RKO (cell line): ENCODE results near the gene DNAH12.
"Not testable (repeated sequence)": the region's sequence is repeated elsewhere in the genome, so short reads cannot be mapped to it uniquely, and the experiment has no call there.

Experiments used
- DNase-seq: peaks from one replicate; pipeline ENCODE4 v3.0.0-alpha.2; 2016; ENCODE audit warnings: low spot score

Gene DNAH12

DNA sequence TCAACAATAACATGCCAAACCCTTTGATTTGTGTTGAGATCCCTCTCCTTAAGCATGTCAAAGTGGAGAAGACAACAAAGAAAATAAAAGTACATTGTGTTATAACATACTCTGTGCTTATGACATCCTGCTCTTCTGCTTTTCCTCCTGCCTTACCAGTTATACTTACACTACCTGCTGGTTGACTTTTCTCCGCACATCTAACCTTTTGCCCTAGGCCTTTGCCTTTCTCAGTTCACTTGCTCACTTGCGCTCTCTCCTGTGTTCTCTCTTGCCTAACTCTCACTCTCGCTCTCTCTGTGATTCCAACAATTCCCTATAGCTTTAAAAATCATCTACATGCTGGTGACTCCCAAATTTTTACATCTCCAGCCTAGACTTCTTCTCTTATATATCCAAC is 5.7 kb downstream of the DNAH12 start:
- DNase-seq: no peak

DNA sequence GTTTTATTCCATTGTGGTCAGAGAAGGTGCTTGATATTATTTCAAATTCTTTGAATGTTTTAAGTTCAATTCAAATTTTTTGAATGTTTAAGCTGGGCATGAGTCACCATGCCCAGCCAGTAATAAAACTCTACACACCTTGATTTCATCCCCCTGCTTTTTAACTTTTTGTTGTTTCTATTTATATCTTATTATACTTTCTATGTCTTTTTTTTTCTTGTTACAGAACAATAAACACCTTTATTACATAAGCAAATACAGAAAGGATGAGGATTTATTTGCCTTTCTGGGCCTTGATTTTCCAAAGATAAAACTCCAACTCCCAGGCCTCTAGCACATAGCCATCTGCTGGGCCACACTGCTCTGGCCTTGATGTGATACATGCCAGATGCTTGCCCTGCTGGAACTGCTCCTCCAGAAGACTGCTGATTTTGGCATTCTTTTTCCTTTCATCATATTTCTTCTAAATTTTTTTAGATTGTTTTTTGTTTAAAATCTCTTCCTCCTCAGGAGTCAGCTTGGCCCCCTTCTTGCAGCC is 14.0 kb downstream of the DNAH12 start:
- no peak for DNase-seq

DNA sequence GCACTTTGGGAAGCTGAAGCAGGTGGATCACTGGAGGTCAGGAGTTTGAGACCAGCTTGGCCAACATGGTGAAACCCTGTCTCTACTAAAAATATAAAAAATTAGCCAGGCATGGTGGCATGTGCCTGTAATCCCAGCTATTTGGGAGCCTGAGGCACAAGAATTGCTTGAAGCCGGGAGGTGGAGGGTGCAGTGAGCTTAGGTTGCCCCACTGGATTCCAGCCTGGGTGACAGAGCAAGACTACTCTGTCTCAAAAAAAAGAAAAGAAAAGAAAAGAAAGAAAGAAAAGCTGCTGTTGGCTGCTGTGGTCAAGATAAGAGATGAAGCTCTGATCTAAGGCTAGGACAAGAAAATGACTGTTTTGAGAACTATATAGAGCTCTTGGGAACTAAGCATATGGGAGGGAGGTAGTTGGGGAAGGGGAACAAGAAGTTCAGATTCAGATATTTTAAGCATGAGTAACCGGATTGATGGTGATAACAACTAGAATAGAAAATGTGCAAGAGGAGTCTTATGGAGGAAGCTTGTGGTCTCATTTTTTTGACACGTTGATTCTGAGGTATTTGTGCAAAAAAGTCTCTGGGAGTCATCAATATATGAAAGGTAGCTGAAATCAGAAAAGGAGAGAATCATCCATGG is 25.7 kb downstream of the DNAH12 start:
- DNase-seq: peak; percentile 7

DNA sequence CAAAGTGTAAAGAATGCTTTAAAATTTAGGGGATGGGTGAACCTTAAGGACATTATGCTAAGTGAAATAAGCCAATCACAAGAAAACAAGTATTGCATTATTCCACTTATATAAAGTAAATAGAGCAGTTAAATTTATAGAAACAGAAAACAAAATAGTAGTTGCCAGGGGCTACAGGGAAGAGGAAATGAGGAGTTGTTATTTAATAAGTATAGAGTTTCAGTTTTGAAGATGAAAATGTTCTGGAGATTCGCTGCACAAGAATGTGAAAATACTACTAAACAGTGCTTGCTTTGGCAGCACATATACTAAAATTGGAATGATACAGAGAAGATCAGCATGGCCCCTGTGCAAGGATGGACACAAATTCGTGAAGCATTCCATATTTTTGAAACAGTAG is 32.0 kb downstream of the DNAH12 start:
- DNase-seq: no peak

DNA sequence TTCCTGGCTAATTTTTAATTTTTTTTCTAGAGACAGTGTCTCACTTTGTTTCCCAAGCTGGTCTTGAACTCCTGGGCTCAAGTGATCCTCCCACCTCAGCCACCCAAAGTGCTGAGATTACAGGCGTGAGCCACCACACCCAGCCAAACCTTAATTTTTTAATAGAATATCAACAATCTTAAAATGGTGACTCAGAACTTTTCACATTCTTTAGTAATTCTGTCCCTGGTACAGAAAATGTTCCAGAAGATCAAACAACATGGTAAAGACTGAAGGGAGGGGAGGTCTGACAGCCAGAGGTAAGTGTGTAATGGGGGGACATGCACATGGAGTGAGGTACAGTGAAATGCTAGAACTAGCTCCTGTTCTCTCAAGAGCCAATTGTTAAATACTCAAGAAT is 38.2 kb downstream of the DNAH12 start:
- DNase-seq: no peak

DNA sequence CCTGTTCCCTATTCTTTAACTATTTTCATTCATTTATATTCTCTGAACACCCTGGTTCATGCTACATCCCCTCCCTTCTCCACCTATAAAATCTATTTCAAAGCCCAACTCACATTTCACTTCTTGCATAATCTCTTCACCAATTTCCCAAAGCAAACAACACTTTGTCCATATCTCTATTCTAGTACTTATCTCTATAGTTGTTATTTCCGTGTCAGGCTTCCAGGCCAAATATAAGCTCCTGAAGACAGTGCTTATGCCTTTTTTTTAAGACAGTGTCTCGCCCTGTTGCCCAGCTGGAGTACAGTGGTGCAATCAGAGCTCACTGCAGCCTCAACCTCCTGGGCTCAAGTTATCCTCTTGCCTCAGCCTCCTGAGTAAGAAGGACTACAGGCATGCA is 43.6 kb downstream of the DNAH12 start:
- no peak for DNase-seq

DNA sequence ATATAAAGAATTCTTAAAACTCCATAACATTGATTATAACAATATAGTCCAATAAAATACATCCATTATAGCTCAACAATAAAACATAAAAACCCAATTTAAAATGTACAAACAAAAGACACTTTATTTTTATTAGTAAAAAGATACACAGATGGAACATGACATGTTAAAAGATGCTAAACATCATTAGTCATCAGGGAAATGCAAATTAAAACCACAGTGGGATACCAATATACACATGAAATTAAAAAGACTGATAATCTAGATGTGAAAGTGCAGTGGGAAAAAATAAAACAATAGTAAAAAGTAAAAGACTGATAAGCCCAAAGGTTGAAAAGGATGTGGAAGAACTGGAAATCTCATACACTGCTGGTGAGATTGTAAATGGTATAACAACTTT is 46.2 kb downstream of the DNAH12 start:
- no peak for DNase-seq

DNA sequence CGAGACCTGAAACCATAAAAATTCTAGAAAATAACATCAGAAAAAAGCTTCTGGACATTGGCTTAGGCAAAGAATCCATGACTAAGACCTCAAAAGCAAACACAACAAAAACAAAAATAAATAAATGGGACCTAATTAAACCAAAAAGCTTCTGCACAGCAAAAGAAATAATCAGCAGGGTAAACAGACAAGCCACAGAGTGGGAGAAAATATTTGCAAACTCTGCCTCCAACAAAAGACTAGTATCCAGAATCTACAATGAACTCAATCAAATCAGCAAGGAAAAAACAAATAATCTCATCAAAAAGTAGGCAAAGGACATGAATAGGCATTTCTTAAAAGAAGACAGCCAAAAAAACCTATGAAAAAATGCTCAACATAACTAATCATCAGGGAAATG is 59.6 kb downstream of the DNAH12 start:
- DNase-seq: no peak

DNA sequence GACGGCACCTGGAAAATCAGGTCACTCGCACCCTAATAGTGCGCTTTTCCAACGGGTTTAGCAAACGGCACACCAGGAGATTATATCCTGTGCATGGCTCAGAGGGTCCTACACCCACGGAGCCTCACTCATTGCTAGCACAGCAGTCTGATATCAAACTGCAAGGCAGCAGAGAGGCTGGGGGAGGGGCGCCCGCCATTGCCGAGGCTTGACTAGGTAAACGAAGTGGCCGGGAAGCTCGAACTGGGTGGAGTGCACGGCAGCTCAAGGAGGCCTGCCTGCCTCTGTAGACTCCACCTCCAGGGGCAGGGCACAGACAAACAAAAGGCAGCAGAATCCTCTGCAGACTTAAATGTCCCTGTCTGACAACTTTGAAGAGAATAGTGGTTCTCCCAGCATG is 67.0 kb downstream of the DNAH12 start:
- not testable (repeated sequence) for DNase-seq

DNA sequence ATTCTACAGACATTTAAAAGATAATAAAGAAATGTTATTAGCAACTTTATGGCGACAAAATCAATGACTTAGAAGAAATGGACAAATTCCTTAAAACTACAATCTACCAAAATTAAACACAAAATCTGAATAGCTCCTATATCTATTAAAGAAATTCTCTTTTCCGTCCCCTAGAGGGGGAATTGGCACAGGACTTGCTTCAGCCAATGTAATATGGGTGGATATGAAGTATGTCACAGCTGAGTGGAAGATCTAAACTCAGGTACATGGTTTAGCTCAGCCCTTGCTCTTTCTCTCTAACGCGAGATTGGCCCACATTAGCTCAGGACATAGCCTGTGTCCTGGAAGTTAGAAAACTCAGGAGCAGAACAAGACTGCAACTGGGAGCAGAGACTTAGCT is 79.3 kb downstream of the DNAH12 start:
- DNase-seq: peak; percentile 17

DNA sequence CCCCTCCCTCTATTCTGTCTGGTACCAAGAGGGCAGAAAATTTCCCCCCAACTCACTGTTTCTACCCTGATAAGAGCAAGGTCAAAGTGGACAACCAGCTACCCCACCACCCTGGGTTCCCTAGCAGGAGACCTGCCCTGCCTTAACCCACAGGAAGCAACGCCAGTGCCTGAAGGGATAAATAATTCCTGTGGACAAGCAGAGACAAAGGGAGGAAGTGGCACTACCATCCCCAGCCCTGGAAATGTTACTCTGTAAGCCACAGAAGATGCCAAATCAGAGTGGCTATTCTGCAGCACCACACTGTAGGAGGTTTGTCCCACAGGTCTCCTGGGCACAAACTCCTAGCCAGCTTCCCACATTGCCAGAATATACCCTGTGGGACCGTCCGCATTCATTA is 80.1 kb downstream of the DNAH12 start:
- no peak for DNase-seq

DNA sequence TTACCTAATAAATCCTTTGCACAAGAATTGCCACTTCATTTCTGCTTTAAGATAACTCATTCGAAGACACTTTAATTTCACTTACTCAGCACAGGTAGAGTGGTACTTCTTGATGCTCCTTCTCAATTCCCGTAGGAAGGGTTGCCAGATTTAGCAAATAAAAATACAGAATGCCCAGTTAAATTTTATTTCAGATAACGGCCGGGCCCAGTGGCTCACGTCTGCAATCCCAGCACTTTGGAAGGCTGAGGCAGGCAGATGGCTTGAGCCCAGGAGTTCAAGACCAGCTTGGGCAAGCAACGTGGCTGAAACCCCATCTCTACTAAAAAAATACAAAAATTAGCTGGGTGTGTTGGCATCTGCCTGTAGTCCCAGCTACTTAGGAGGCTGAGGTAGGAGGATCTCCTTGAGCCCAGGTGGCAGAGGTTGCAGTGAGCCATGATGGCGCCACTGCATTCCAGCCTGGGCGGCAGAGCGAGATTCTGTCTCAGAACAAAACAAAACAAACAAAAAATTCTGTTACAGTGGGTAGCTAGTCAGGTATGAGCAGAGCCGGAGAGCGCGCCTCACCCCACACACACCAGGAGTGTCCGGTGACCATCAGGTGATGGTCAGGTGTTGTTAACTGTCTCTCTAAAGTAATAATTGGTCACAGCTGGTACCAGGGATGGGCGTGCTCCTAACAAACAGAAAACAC is 92.8 kb downstream of the DNAH12 start:
- DNase-seq: no peak

DNA sequence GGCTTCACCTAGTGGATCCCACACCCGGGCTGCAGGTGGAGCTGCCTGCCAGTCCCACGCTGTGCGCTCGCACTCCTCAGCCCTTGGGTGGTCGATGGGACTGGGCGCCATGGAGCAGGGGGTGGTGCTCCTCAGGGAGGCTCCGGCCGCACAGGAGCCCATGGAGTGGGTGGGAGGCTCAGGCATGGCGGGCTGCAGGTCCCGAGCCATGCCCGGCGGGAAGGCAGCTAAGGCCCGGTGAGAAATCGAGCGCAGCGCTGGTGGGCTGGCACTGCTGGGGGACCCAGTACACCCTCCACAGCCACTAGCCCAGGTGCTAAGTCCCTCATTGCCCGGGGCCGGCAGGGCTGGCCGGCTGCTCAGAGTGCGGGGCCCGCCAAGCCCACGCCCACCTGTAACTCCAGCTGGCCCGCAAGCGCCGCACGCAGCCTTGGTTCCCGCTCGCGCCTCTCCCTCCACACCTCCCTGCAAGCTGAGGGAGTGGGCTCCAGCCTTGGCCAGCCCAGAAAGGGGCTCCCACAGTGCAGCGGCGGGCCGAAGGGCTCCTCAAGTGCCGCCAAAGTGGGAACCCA is 94.8 kb downstream of the DNAH12 start:
- DNase-seq: not testable (repeated sequence)

DNA sequence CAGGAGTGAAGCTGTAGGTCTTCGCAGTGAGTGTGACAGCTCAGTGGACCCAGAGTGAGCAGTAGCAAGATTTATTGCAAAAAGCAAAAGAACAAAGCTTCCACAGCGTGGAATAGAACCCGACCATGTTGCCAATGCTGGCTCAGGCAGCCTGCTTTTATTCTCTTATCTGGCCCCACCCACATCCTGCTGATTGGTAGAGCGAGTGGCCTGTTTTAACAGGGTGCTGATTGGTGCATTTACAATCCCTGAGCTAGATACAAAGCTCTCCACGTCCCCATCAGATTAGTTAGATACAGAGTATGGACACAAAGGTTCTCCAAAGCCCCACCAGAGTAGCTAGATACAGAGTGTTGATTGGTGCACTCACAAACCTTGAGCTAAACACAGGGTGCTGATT is 95.7 kb downstream of the DNAH12 start:
- DNase-seq: not testable (repeated sequence)

DNA sequence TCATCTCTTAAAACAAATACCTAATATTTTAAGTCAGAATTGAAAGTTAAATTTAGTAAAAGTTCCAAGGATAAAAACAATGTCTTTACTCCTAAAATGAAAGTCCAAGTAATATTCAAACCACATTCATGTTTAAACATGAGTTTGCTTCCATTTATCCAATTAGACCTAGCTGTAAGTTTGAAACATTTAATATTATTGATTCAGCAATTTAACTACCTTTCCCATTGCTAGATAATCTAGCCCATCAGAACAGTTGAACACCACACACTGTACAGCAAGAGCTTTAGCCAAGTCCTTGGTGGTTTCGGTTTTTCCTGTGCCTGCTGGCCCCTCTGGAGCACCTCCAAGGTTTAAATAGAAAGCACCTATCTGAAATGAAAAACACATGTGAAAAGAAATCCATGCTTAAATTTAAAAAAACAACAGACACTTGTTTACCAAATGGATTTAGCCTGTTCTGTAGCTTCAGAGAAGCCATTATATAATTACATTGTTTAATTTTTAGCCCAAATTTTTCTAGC is 97.8 kb downstream of the DNAH12 start:
- no peak for DNase-seq

DNA sequence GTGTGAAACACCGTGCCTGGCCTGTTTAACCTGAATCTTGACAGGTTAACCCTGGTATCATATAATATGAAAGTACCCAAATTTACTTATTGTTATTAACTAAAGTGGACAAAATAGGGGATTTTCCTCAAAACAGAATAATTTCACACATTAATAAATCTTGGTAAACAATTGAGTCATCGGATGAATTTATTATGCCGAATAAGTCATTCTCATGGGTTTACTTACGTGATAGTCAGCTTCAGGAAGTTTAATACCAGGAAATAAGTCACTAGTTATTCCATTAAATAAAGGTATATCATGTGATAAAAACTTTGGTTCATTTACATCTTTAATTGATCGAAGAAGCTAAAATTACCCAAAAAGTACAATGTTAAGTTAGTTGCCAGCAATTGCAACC is 99.7 kb downstream of the DNAH12 start:
- no peak for DNase-seq

DNA sequence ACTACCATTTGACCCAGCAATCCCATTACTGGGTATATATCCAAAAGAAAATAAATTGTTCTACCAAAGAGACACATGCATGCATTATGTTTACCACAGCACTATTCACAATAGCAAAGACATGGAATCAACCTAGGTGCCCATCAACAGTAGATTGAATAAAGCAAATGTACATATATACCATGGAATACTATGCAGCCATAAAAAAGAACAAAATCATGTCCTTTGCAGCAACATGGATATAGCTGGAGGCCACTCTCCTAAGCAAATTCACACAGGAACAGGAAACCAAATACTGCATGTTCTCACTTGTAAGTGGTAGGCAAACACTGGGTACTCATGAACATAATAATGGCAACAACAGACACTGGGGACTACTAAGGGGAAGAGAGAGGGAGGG is 104.0 kb downstream of the DNAH12 start:
- DNase-seq: not testable (repeated sequence)

DNA sequence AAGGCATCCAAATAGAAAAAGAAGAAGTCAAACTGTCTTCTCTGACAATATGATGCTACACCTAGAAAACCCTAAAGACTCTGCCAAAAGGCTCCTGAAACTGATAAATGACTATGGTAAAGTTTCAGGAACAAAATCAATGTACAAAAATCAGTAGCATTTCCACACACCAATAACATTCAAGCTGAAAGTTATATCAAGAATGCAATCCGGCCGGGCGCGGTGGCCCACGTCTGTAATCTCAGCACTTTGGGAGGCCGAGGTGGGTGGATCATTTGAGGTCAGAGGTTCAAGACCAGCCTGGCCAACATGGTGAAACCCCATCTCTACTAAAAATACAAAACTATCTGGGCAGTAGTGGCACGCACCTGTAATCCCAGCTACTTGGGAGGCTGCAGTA is 105.7 kb downstream of the DNAH12 start:
- DNase-seq: not testable (repeated sequence)

DNA sequence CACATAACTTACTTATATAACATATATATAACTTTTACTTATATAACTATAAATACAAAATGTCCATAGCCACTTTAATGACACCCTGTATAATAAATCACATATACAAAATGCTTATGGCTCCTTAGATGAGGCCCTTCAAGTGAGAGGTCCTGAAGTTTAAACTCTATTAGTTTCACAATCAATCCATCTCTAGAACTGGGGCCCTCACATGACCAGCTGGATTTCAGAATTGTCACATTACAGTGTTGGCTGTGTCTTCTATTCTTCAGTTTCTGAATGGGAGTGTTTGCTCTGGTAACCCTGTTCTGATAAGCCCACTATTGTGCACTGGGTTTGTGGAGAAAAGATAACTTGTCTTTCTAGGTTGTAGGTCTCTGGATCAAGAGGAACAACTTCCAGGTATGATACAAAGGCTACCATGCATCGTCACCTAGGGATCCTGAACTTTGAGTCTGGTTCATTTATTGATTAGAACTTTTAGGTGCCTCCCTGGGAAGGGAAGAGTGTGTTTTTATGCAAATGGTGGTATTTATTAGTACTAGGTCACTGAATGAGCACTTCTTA is 107.9 kb downstream of the DNAH12 start:
- DNase-seq: no peak

DNA sequence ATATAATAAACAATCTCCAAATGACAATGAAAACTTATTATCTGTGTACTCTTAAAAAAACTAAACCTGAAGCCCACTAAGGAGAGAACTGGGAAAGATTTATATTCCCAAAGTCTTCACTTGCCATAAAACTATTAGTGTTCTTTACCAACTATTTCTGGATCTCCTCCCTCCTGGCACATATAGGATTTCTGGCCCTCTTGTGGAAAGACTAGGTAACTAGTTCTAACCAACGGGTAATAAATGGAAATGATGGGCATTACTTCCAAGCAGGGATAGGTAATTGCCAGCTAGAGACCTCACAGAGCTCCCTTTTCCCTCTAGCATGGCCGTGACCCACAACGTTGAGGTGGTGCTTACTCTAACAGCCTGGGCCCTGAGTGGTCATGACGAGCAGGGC is 110.1 kb downstream of the DNAH12 start:
- DNase-seq: peak; percentile 55

DNA sequence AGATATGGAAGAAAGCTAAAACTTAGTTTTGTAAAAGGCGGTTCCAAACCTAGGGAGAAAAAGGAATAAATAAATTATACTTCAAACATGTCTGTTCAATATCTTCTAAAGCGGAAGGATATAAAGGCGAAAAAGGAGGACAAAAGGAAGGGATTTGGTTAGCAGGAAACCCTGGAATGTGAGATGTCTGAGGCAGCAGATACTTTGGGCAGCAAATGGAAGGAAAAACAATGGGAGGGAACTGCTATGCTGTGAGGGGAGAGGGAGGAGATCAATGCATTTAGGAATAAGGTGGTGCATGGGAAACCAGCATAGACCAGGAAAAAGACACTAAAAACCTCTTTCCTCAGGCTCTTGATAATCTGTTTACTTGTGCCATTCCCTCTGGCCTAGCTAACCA is 120.8 kb downstream of the DNAH12 start:
- DNase-seq: no peak

DNA sequence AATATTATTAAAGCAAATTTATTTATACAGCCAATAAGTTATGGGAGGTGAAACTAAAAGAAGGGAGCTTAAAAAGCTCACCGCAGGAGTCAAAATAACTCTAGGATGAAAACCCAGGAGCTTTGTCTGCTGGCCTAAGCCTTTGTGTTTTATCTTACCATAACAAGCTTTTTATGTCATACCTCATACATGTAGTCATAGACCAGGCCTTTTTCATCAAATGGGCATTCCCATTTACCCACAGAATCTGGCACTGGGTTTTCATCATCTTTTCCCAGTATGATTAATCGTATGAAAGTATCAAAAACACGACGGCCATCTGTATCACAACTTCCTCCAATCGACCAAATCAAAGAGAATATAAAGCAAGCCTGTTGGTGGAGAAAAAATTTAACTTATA is 122.8 kb downstream of the DNAH12 start:
- no peak for DNase-seq

DNA sequence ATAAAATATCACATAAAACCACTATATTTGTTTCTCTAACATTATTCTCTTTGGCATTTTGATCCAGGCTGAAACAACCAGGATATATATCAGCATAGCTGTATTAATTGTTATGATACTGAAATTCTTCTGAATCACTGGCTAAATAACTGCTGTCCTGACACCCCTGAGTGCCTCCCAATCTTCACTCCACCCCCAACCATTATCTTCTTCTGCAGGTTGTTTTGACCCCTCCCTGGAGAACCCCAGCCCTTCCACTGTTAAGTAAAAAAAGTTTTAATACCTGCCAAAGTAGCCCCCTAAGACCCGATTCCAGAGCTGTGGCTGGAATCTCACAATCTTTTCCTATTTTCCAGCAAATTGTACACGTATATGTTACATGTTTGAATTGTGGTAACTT is 124.1 kb downstream of the DNAH12 start:
- no peak for DNase-seq
